NCI-H1436 treated with DMSO at 0.1 percent for 48 hours (cell line): Measurements from ENCODE around the gene ADARB2.

Experiments used
- DNase-seq: peaks from one replicate; lab custom pipeline; 2025; lab: John Stamatoyannopoulos, UW

ADARB2 gene

DNA sequence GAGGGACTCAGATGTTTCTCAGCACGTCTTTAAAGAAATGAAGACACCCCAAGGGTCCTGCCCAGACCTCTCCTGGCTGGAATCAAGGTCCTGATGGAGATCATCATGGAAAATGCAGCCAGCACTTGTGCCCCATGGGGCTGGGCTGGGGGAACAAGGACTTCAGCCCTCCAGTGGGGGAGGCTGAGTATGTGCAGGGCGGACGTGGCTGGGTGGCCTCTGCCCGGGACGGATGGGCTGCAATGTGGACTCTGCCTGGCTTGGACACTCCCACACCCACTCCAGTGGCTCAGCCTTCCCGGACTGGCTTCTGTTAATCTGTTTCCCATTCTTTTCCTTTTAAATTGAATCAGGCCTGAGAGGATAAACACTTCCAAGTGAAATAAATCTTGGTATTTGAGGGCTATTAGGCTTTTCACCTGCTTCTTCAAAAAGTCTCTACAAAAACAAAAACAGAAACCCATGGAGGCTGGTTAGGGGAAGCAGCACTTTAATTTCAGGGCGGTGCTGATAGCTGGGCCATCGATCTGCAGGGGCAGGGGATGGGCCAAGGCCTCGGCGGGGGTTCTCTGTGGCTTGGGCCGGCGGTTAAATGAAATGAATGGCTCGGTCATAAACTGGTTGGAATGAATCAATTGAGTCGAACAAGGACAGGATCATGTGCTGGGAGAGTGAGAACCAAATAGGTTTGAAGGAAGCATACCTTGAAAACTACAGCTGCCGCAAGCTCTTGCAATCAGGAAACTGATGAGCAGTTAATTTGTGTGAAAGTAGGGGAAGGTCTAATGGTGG lies 51.4 kb downstream of the ADARB2 start:
- no peak for DNase-seq

DNA sequence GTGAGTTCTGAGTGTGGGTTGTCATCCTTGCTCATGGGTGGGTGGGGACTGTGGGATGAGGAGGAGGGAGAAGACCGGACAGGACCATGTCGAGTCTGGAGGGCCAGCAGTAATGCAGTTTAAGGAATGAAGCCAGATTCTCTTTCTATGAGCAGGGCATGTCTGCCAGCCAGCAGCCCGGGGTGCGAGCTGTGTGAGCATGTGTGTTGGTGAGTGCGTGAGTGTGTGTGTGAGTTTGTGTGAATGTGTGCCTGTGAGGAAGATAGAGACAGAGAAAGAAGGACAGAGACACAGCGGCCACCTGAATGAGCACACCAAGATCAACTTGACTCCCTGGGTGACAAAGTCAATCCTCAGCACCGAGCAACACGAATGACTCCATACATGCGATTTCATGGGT lies 52.3 kb downstream of the ADARB2 start:
- no peak for DNase-seq

DNA sequence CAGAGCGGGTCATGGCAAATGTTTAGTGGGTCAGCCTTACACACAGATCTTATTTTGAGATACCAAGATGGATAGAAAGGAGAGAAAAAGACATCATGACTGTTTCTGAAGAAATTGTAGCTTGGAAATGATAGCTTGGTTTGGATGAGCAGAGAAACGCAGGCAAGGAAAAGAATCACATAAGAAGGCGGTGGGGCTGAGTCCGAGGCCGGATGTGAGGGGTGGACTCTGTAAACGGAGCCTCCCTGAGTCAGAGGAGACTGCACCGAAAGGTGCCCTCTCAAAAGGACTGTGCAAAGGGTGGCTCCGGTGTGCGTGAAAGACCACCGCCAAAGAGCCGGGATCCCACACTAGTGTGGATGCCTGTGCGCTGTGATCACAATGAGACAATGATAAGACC lies 53.7 kb downstream of the ADARB2 start:
- DNase-seq = no peak

DNA sequence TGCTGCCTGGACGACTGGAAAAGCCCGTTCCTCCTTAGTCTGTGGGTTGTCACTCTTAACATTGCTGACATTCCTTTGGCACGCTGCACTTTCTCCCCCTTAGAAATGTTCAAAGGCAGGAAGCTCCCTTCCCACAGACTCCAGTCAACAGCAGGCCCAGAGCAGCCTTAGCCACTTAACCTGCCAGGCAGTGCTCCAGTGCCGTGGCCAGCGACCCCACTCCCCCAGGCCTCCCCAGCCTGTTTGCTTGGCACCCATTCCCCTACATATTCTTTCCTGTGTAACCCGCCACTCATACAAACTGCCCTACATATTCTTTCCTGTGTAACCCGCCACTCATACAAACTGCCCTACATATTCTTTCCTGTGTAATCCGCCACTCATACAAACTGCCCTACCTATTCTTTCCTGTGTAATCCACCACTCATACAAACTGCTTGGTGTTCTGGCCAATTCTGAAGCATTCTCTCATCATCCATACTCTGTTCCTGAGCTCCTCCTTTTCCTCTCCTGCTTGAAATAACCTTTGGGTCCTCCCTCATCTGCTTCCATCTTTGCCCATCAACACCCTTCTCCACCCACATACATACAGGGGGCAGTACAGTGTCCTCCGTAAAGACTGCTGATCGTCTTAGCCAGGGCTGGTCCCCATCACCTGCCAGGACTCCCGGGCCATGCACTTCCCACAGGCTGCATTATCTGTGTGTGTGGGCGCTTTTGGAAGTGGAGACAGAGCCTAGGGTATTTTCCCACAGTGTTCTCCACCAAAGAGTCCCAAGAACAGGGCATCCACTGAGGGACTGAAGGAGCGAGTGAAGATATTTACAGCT lies 57.3 kb downstream of the ADARB2 start:
- no peak for DNase-seq

DNA sequence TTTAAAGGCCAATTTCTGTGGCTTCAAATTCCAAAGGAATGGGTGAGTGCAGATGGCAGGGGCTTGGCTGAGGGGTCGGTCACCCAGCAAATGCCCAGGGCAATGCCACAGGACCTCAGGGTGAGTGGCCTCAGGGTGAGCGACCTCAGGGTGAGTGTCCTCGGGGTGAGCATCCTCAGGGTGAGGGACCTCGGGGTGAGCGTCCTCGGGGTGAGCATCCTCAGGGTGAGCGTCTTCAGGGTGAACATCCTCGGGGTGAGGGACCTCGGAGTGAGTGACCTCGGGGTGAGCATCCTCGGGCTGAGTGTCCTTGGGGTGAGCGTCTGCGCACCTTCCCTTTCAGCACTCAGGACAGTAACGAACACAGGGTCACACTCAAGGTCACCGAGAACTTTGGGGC lies 59.2 kb downstream of the ADARB2 start:
- DNase-seq = no peak

DNA sequence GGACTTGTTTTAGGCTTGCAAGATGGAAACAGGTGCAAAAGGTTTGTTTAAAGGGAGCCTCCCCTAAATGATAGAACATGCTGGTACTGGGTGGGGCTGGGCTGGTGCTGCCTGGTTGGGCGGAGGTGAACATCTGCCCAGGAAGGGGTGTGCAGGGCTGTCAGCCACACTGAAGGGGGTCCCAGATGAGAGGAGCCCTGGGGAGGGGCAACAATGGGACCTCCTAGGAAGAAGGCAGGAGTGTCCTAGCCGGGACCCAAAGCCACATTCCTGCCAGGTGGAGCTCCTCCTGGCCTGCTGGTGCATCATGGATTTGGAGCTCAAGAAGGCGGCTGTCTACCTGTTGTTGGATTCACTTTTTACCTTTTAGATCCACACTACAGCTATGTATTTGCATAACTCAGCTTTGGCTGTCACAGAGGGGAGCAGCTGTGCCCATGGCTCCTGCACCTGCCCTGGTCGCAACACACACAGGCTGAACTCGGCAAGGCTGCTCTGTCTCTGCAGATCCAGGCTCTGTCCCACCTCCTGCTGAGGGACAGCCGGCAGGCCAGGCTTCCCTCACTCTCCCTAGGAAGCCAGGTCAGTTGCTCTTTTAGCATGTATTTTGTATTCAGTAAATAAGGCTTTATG lies 59.9 kb downstream of the ADARB2 start:
- DNase-seq = no peak

DNA sequence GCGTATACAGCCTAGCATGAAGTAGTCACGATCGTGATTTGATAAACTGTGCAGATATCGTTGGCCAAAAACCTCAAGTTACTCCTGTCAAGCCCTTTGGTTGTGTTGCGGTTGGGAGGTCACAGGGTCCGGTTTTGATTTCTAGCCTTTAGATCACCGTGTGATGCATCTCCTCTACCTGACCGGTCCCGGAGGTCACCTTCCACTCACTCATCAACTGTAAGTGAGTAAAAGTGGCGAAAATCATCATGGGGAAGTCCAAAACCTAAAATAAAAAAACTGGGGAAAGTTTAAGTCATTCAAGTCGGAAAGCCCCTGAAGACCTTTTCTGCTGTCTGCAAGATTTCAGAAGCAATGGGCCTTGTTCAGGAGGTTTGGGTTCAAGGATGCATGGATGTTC lies 62.8 kb downstream of the ADARB2 start:
- DNase-seq = no peak

DNA sequence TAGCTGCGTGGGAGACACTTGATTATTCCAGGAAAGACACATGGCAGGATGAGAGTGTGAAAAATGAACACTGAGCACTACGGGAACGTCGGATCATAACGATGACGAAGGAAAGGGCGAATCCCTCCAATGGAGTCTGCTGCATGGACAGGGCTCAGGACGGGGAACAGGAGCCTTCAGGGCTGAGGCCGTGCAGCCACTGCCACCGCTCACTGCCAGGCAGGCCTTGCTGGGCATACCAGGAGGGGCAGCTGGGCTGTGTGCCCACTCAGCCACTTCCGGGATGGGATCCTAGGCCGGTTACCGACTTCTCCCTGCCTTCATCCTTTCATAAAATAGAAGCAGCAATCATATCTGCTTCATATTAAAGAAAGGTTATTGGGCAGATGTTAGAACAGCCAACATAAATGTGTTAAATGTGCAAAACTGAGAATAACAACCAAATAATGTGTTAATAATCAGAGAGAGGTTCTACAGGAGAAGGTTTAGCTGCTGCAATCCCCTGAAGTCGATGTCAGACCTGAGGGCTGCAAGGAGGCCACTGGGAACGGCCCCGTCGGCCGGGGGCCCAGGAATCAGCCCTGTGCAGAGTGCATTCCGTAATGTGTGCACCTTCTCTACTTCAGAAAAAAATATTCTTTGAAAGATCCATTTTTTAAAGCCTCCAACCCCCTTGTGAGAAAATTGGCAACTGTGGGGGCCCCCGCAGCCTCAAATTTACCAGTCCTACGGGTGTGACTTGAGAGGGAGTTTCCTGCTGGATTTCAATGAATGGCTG lies 63.6 kb downstream of the ADARB2 start:
- no peak for DNase-seq

DNA sequence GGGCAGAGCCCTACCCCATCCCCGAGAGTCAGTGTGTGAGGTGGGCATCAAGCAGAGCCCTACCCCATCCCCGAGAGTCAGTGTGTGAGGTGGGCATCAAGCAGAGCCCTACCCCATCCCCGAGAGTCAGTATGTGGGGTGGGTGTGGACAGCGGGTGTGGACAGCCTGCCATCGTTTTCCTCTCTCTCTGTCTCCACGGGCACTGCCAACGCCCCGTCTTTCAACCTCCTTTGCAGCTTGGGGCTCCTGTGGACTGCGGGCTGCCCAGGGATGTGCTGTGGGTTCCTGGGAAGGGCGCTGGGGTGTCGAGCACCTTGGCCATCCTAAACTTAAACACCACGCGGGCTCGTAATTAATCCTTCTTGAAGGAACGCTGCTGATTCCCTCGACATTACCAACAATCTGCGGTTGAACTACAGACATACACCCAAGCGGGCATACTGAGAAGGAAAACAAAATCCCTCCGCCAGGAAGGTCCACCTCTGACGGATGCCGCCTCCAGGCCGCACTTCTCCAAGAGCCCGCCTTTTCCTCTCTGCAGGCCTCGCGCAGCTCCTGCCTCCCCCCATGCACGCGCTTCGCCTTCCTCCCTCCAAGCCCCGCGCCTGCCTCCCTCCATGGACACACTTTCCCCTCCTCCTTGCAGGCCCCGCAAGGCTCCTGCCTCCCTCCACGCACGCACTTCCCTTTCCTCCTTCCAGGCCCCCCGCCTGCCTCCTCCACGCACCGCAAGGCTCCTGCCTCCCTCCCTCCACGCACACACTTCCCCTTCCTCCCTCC lies 65.1 kb downstream of the ADARB2 start:
- no peak for DNase-seq

DNA sequence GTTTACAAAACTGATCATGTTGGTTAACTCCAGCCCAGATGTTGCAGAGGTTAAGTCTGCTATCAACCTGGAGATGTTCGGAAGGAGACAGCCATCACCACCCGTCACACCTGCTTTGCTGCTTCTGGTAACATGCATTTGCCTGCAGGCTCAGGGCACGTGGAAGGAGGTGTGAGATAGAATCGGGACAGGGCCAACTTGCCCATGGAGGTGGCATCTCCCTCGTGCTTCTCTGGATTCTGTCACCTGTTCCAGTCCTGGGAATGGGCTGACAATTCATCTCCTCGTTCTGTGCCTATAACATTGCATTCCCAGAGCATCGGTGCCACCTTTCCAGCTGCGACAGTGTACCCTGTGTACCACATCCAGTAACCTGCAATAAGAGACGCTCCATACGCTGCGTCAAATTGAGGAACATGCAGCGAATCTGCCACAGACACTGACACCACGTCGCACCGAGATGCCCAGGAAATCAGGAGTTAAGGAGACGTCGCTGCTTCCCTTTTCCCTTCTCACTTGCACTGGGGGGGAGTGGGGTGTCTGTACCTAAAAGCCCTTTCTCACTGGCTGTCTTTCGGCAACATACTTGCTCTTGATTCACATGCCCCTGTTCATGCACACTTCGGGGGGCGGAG lies 65.8 kb downstream of the ADARB2 start:
- DNase-seq = no peak

DNA sequence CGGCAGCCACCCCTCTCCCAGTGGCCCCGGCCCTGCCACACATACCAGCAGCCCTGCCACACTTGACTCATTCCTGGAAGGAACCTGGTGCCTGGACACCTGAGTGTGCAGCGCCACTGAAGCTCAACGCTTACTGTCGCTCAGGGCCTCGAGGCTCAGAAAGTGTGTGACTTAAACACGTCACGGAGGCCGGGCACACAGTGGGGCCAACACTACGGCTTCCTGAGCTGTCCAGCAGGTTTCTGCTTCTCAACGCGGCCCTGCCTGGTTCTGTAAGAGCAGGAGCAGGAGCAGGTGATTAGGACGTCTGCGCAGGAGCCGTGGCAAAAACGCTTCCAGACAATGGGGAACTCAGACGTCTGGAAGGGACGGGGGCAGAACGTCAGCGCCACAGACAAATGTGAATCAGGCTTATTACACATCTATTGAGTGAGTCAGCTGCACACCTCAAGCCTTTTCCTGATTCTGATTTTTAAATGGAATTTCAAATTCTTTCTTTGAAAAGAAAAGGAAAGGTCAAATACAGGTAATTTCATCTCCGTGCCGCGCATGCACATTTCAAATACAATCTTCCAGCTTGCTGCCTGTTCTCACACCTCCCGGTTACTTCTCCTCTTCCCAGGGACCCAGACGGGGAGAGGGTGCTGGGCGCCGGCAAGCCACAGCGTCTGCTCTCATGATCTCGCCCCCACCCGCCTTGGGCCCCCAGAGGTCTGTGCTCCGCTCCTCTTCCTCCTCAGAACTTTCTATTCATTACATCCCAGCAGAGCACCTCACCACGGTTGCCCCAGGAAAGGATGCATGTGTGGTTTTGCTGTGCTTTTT lies 66.6 kb downstream of the ADARB2 start:
- DNase-seq = no peak

DNA sequence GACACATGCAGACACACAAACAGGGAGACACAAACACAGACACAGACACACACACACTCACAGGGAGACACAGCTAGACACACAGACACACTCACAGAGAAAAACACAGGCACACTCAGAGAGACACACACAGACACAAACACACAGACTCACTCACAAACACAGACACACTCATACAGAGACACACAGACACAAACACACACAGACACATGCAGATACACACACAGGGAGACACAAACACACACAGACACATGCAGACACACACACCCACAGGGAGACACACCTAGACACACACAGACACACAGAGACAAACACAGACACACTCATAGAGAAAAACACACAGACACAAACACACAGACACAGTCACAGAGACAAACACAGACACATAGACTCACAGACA lies 67.9 kb downstream of the ADARB2 start:
- DNase-seq = no peak

DNA sequence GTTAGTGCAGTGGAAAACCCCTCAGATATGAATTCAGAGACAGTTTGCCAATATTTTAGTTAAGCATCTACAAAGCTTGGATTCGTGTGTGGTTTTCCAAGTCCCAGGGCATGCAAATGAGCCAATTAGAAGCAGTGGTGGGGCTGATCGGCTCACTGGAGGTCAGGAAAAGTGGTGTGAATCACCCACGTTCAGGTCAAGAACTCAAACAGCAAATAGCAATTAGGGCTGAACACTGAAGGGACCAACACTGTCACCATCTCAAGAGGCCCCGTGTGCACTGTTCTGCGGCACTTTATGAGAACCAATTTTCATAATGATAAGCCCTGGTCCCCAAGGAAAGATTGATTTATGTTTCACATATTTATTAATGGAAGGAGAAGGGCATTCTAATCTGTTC lies 68.9 kb downstream of the ADARB2 start:
- DNase-seq = no peak

DNA sequence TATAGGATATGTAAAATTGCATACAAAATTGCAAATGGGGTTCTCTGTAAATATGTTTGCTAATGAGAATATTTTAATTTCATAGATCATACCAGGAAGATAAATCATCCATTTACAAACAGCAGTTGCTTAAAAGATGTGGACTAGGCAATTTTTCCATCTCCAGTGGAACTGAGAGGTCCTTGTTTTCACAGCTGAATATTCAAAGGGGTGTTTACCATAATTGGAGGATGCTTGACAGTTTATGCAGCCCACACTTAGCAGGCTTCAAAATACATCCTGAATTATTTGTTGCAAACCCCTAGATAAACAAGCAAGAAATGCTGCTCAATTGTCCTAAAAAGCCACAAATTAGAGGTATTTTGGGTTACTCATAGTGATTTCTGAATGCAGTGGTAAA lies 69.9 kb downstream of the ADARB2 start:
- DNase-seq = no peak

DNA sequence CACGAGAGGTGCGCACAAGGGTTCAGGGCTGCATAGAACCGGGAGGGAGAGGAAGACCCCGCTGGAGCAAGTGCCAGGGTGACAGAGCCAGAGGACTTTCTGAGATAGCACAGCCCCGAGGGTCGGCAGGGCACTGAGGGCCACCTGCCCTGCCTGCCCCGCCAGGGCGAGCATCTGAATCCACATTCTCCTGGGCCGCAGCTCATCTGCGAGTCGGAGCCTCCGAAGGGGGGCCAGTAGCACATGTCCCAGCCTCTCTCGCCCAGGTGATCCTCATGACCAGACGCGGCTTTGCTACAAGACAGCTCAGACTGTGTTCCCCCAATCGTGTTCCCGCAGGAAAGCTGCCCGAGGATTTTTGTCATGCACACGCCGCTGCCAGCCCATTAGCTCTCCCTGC lies 71.2 kb downstream of the ADARB2 start:
- no peak for DNase-seq

DNA sequence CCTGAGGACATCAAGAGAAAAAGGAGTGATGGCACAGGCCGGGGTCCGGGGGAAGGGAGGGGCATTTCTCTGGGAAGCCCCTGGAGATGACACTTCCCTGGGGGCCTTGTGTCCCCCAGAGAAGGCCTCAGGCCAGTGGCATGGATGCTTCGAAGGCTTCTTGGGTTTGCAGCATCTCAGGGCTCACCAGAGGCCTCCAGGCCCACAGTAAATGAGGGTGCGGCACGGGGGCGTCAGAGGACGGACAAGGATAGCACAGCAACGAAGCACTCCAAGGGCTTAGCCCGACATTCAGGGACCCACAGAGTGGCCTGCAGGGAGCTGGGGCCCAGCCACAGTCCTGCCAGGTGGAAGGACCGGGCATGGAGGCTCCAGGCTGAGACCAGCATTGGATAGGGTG lies 71.6 kb downstream of the ADARB2 start:
- no peak for DNase-seq

DNA sequence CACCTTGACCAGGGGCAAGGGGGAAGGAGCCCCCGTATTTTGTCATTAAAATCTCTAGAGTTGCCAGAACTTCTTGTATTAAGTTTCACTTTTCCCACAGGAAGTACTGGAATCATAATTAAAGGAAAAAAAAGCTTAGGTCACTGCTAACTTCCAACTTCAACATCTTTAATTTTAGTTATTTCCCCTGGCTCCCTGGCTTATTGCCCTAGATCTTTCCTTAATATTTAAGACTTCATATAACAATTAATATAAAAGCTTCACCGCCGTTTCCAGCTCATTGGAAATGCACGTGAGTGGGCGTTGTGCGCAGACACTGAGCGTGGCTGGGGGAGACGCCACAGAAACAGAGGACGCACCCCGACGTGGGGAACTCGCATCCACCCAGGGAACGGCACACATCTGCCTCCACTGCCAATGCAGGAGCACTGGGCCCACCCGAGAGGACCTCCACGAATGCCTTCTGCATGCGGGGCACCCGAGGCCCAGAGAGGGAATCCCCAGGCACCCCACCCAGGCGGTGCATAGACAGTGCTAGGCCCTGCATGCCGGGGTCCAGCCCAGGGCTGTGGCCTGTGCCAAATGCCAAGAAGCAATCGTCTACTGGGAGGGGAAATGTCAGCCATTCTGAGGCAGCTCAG lies 72.2 kb downstream of the ADARB2 start:
- DNase-seq = no peak

DNA sequence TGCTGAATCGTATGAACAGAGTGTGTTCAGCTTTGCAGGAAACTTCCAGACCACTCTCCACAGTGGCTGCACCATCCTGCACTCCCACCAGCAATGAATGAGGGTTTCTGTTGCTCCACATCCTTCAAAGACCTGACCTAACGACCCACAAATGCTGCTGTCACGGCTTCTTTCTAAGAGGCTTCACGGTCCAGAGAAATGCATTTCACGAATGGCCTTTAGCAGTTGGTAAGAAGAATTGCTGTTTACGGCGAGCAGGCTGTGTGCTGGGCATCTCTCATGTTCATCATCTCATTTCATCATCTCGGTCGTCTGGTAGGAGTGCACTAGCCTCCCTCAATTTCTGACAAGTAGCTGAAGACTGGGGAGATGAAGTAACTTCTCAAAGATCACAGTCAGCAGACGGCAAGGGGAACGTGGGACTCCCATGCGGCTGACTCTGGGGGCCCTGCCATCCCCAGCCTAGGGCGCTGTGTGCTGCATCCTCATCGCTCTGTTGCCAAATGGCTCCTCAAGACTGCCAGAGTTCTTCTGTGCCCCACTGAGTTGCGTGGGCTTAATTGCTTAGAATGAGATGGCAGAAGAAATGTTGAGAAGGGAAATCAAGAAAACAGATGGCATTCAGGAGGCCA lies 72.9 kb downstream of the ADARB2 start:
- DNase-seq = no peak

DNA sequence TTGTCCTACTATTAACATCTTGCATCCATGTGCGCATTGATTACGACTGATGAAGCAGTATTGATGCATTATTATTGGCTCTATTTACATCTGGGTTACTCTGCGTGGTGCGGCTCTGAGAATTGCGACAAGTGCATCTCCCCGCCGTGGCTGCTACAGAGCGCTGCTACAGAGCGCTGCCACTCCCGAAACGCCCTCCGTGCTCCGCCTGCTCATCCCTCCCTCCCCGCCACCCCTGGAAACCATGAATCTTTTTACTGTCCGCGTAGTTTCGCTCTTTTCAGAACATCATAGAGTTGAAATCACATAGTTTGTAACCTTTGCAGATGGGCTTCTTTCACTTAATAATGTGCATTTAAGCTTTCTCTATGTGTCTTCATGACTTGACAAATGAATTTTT lies 74.1 kb downstream of the ADARB2 start:
- no peak for DNase-seq
